Panc1 (cell line): ENCODE data around the gene ALOX12B.

Experiments used
- POLR2AphosphoS5 ChIP-seq: IDR thresholded peaks from 2 replicates; pipeline ENCODE4 v1.6.1; 2012; ENCODE audit warnings: mild to moderate bottlenecking, low read depth, low read length, moderate library complexity
- TF ChIP-seq, protein P1 (sequence below): fragments of 450-650 bp; IDR thresholded peaks from 2 replicates; pipeline ENCODE4 v1.5.1; 2017; ENCODE audit warnings: mild to moderate bottlenecking

GRCh38 chr17:8046929-8047768 lies 40.4 kb downstream of the ALOX12B start:
- TF ChIP-seq, protein P1, sequence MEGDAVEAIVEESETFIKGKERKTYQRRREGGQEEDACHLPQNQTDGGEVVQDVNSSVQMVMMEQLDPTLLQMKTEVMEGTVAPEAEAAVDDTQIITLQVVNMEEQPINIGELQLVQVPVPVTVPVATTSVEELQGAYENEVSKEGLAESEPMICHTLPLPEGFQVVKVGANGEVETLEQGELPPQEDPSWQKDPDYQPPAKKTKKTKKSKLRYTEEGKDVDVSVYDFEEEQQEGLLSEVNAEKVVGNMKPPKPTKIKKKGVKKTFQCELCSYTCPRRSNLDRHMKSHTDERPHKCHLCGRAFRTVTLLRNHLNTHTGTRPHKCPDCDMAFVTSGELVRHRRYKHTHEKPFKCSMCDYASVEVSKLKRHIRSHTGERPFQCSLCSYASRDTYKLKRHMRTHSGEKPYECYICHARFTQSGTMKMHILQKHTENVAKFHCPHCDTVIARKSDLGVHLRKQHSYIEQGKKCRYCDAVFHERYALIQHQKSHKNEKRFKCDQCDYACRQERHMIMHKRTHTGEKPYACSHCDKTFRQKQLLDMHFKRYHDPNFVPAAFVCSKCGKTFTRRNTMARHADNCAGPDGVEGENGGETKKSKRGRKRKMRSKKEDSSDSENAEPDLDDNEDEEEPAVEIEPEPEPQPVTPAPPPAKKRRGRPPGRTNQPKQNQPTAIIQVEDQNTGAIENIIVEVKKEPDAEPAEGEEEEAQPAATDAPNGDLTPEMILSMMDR, result no peak
- no peak for TF ChIP-seq POLR2AphosphoS5
